Epithelial cell of esophagus (primary cell): ENCODE measurements around the gene CYB5RL.
"Not testable (repeated sequence)": the region's sequence is repeated elsewhere in the genome, so short reads cannot be mapped to it uniquely, and the experiment has no call there.

Experiments used
- DNase-seq: peaks from one replicate; pipeline ENCODE4 v3.0.0; 2010; ENCODE audit warnings: low read depth
- H3K4me3 ChIP-seq: 2 replicates; pipeline ENCODE4 v1.5.1; 2011; ENCODE audit warnings: mild to moderate bottlenecking, low read length, control low read depth
- CTCF ChIP-seq: IDR thresholded peaks from 2 replicates; pipeline ENCODE4 v1.5.1; 2011; ENCODE audit warnings: low read depth, mild to moderate bottlenecking, low read length, control low read depth, inconsistent platforms; ENCODE audit not compliant: insufficient read depth; ENCODE audit errors: missing control alignments

The CYB5RL gene

GRCh38 chr1:54221113-54221834, 21.4 kb upstream of the CYB5RL start:
- no peak for DNase-seq
- no peak for TF ChIP-seq CTCF

GRCh38 chr1:54220004-54220811, 20.4 kb upstream of the CYB5RL start:
- TF ChIP-seq CTCF: no peak
- H3K4me3 ChIP-seq: no peak overlapping the region
- DNase-seq: no peak

More at GRCh38 chr1:54221113-54221834, 21.4 kb upstream of the CYB5RL start:
- H3K4me3 ChIP-seq: no peak overlapping the region

- no peak overlapping the region for H3K4me3 ChIP-seq
Observed at GRCh38 chr1:54219688-54220003, 19.8 kb upstream of the CYB5RL start.

GRCh38 chr1:54218883-54219687, 19.3 kb upstream of the CYB5RL start:
- no peak for TF ChIP-seq CTCF
- H3K4me3 ChIP-seq: no peak overlapping the region
- DNase-seq: no peak

More at GRCh38 chr1:54219688-54220003, 19.8 kb upstream of the CYB5RL start:
- peak; percentile 14 for DNase-seq
- TF ChIP-seq CTCF: no peak

- no peak overlapping the region for H3K4me3 ChIP-seq
- no peak for TF ChIP-seq CTCF
- DNase-seq: no peak
Observed at GRCh38 chr1:54215523-54215922, 15.7 kb upstream of the CYB5RL start.

GRCh38 chr1:54212872-54213271, 13.0 kb upstream of the CYB5RL start:
- no peak for TF ChIP-seq CTCF
- H3K4me3 ChIP-seq: no peak overlapping the region
- DNase-seq: no peak

GRCh38 chr1:54207896-54208295, 8.1 kb upstream of the CYB5RL start:
- not testable (repeated sequence) for H3K4me3 ChIP-seq, DNase-seq
